SK-N-SH (cell line): ENCODE results near the gene CNTN4.

Experiments
- EP300 ChIP-seq, 2 experiments: IDR thresholded peaks; 2 replicates each; pipeline versions ENCODE4 v1.4.0 to v1.6.1; 2012; ENCODE audit warnings: borderline replicate concordance in 1 of 2, low read depth in 1 of 2, low read length in 1 of 2
- FOXJ3 ChIP-seq: sonication (generic); formaldehyde crosslinking; IDR thresholded peaks from 2 replicates; pipeline ENCODE4 v1.5.1; 2020; ENCODE audit warnings: mild to moderate bottlenecking, missing genetic modification reagents
- JUND ChIP-seq: IDR thresholded peaks from 2 replicates; pipeline ENCODE4 v1.4.0; 2012
- POLR2AphosphoS5 ChIP-seq: IDR thresholded peaks from 2 replicates; pipeline ENCODE4 v1.6.1; 2012; ENCODE audit warnings: low read depth, low read length
- REST ChIP-seq: IDR thresholded peaks from 2 replicates; pipeline ENCODE4 v1.6.1; 2012; ENCODE audit warnings: mild to moderate bottlenecking, low read depth, low read length, moderate library complexity
- TF ChIP-seq, protein P1 (sequence below): fragments of 200-600 bp; sonication (generic); IDR thresholded peaks from 2 replicates; pipeline ENCODE4 v1.6.1; 2017; ENCODE audit warnings: antibody characterized with exemption, mild to moderate bottlenecking, moderate library complexity

DNA sequence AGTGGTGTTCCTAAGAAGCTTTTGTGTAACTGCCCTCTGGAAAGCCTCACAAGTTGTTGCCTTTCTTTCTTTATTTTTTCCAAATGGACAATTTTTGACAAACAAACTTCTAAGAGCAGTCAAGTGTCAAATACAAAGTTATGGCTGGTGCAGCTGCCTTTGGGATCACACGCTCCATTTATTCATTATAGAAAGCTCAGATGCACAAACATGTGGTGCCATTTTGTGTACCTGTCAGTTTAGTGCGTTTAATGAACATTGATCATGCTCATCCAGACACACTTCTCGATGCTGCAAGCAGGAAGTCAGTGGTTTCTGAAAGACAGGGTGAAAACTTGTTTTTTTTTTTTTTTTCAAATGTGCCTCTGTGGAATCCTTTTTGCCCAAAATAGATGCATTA, 324.5 kb downstream of the CNTN4 start:
- TF ChIP-seq, protein P1, sequence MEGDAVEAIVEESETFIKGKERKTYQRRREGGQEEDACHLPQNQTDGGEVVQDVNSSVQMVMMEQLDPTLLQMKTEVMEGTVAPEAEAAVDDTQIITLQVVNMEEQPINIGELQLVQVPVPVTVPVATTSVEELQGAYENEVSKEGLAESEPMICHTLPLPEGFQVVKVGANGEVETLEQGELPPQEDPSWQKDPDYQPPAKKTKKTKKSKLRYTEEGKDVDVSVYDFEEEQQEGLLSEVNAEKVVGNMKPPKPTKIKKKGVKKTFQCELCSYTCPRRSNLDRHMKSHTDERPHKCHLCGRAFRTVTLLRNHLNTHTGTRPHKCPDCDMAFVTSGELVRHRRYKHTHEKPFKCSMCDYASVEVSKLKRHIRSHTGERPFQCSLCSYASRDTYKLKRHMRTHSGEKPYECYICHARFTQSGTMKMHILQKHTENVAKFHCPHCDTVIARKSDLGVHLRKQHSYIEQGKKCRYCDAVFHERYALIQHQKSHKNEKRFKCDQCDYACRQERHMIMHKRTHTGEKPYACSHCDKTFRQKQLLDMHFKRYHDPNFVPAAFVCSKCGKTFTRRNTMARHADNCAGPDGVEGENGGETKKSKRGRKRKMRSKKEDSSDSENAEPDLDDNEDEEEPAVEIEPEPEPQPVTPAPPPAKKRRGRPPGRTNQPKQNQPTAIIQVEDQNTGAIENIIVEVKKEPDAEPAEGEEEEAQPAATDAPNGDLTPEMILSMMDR, result no peak
- TF ChIP-seq JUND (no peak), FOXJ3 (CRISPR knock-in tag) (no peak), REST (no peak), EP300 (IDR thresholded peaks at IDR 0.05; ENCODE audit: borderline replicate concordance in 1 of 2, low read depth in 1 of 2, low read length in 1 of 2) (no peak), POLR2AphosphoS5 (no peak)
